Left forelimb (tissue), 1 donor: ENCODE data around the gene IGFBP2.
"Not testable (repeated sequence)": the region's sequence is repeated elsewhere in the genome, so short reads cannot be mapped to it uniquely, and the experiment has no call there.

Experiments
- DNase-seq: peaks from one replicate; pipeline ENCODE4 v3.0.0-alpha.2; 2018; ENCODE audit warnings: low spot score

IGFBP2 gene

GRCh38 chr2:216632952-216633615, at the start of gene IGFBP2:
IGFBP2 (plus strand) TSS chr2:216633420; CDS start chr2:216633524, 104 bp downstream.
- DNase-seq = peak; percentile 86

GRCh38 chr2:216583606-216584005, 49.6 kb upstream of the IGFBP2 start:
- DNase-seq = no peak

- no peak for DNase-seq
Measured at GRCh38 chr2:216584112-216584511, 49.1 kb upstream of the IGFBP2 start.

- DNase-seq = no peak
Measured at GRCh38 chr2:216585441-216585840, 47.8 kb upstream of the IGFBP2 start.

GRCh38 chr2:216588861-216589710, 44.1 kb upstream of the IGFBP2 start:
- no peak for DNase-seq

GRCh38 chr2:216589791-216590190, 43.4 kb upstream of the IGFBP2 start:
- DNase-seq = no peak

- no peak for DNase-seq
Measured at GRCh38 chr2:216590780-216591179, 42.4 kb upstream of the IGFBP2 start.

- DNase-seq = no peak
Measured at GRCh38 chr2:216591480-216591879, 41.7 kb upstream of the IGFBP2 start.

GRCh38 chr2:216594081-216594480, 39.1 kb upstream of the IGFBP2 start:
- DNase-seq = no peak

GRCh38 chr2:216596236-216596979, 36.8 kb upstream of the IGFBP2 start:
- DNase-seq = no peak

- DNase-seq = no peak
Measured at GRCh38 chr2:216596980-216597509, 36.2 kb upstream of the IGFBP2 start.

GRCh38 chr2:216597825-216598224, 35.4 kb upstream of the IGFBP2 start:
- DNase-seq = not testable (repeated sequence)

GRCh38 chr2:216601632-216602409, 31.4 kb upstream of the IGFBP2 start:
- no peak for DNase-seq

GRCh38 chr2:216603010-216603883, 30.0 kb upstream of the IGFBP2 start:
- DNase-seq = no peak

- no peak for DNase-seq
Measured at GRCh38 chr2:216603884-216604245, 29.4 kb upstream of the IGFBP2 start.

- no peak for DNase-seq
Measured at GRCh38 chr2:216604458-216604857, 28.8 kb upstream of the IGFBP2 start.

GRCh38 chr2:216606551-216607276, 26.5 kb upstream of the IGFBP2 start:
- DNase-seq = no peak

- DNase-seq = no peak
Measured at GRCh38 chr2:216607277-216607560, 26.0 kb upstream of the IGFBP2 start.

- DNase-seq = no peak
Measured at GRCh38 chr2:216608525-216608924, 24.7 kb upstream of the IGFBP2 start.
